ENCODE measurements around the gene DOK3. TPM values are rescaled to one million over a fixed set of nuclear protein-coding genes. Genes with fewer than 3 reads are reported as not detected.

The DOK3 gene
- total and polyA plus RNA-seq, 10 donors = 69.9 to 231 (median 142) TPM

DNA sequence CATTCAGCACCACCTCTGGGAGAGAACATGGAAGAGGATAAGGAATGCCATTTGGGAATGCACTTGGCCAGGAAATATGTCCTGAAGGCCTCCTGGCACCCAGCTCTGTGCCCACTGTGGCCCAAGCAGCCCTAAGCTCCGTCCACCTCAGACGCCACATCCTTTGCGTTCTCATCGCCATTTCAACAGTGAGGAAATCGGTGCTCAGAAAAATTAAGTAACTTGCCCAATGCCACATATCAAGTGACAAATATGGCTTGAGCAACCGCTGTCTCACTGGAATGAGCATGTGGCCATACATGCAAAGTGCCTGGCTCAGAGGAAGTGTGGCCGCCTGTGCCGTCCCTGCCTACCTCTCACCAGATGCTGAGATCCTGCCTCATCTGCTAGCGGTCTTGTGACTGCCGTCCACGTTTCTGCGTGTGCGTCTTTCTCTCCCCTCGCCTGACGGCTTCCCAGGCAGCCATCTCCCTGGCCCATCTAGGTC, 984 bp upstream of the DOK3 start:
- H3K27ac ChIP-seq = peak overlapping the region; percentile 74 to 99 (median 93)
- DNase-seq = peak; percentile 92
- WGBS, 5 donors = 40 to 65% (median 53%) methylated on average over 13 to 15 of the region's 15 CpGs
- peak overlapping the region in 5 of 8 donors; percentile 54 to 86 (median 57) for H3K4me3 ChIP-seq
- no peaks in the 10 kb centered on the region for H3K9me3 ChIP-seq
- no peaks in the 10 kb centered on the region for H3K27me3 ChIP-seq (replicated peaks in 1 of 7)
- peak; percentile 83 to 92 (median 89) for TF ChIP-seq POLR2AphosphoS5 (IDR thresholded peaks at IDR 0.05)
- TF ChIP-seq POLR2A (IDR thresholded peaks at IDR 0.05) = peak in 1 of 3 donors; percentile 32
- TF ChIP-seq, protein P1, sequence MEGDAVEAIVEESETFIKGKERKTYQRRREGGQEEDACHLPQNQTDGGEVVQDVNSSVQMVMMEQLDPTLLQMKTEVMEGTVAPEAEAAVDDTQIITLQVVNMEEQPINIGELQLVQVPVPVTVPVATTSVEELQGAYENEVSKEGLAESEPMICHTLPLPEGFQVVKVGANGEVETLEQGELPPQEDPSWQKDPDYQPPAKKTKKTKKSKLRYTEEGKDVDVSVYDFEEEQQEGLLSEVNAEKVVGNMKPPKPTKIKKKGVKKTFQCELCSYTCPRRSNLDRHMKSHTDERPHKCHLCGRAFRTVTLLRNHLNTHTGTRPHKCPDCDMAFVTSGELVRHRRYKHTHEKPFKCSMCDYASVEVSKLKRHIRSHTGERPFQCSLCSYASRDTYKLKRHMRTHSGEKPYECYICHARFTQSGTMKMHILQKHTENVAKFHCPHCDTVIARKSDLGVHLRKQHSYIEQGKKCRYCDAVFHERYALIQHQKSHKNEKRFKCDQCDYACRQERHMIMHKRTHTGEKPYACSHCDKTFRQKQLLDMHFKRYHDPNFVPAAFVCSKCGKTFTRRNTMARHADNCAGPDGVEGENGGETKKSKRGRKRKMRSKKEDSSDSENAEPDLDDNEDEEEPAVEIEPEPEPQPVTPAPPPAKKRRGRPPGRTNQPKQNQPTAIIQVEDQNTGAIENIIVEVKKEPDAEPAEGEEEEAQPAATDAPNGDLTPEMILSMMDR (IDR thresholded peaks at IDR 0.05 in 8 of 11, conservative IDR thresholded peaks at IDR 0.05 in 3 of 11) = peak in 1 of 11 experiments; percentile 11
- peaks cover 1 to 91% (median 56%) of the 10 kb centered on the region in 6 donors for H3K4me1 ChIP-seq
- peaks cover 0 to 84% (median 53%) of the 10 kb centered on the region in 6 donors for H3K36me3 ChIP-seq
- intact Hi-C loops (cut with DNase I; ENCODE audit: low total_unique reads) = no loop called here

DNA sequence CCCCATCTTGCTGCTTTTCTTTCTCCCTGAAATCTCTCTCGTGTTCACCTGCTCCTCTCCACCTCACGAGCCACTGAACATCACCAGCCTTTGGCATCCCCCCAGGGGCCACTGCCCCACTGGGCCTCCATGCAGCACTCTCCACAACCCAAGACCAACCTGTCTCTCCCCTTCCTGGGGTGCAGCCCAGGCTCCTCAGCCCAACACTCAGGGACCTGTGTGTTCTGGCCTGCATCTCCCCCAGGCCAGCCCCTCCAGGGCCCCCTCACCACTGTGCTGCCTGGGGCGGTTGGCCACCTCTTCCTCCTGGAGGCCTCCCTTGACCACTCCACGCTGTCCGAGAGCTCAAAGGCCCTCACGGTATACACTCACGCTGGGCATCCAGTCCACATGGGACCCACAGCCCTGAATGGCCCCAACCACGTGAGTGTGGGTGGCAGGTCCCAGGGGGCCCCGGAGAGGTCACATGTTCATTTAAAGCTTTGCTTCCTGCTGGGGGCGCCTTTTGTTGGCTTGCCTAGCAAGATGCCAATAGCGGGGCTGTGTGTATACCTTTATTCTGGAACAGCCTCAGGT, 453 bp upstream of the DOK3 start:
- intact Hi-C loops (cut with DNase I; ENCODE audit: low total_unique reads) = no loop called here
- Histone ChIP-seq H3K9me3 (no peaks in the 10 kb centered on the region), H3K27me3 (replicated peaks in 1 of 7) (no peaks in the 10 kb centered on the region), H3K36me3 (peaks cover 0 to 84% (median 52%) of the 10 kb centered on the region in 6 donors), H3K4me1 (peaks cover 0 to 91% (median 51%) of the 10 kb centered on the region in 6 donors), H3K27ac (peak overlapping the region; percentile 74 to 99 (median 93)), H3K4me3 (peak overlapping the region; percentile 4 to 86 (median 54))
- TF ChIP-seq POLR2AphosphoS5 (IDR thresholded peaks at IDR 0.05) = no peak
- TF ChIP-seq, protein P1 (IDR thresholded peaks at IDR 0.05 in 8 of 11, conservative IDR thresholded peaks at IDR 0.05 in 3 of 11) = no peak
- no peak for TF ChIP-seq POLR2A (IDR thresholded peaks at IDR 0.05)
- DNase-seq = peak; percentile 90
- 37 to 51% (median 40%) methylated on average over 11 of the region's 11 CpGs for WGBS, 5 donors

DNA sequence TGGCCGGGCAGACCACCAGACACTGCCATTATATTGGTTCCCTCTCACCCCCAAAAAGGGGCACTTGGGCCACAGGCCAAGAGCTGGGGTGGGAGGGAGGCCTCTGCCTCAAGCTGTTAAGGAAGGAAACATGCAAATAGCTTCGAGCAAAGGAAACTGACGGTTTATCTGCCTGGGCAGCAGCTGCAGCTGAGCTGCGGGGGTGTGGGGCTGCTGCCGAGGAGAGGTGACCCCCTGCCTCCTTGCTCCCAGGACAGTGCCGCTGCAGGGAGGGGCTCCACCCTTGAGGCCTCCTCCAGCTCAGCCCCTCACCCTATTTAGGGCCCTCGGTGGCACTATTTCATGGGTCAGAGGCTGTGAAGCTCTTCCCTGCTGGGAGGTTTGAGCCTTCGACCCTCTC, 789 bp downstream of the DOK3 start:
- TF ChIP-seq, protein P1 (IDR thresholded peaks at IDR 0.05 in 8 of 11, conservative IDR thresholded peaks at IDR 0.05 in 3 of 11) = no peak
- TF ChIP-seq POLR2AphosphoS5 (IDR thresholded peaks at IDR 0.05) = peak in 2 of 3 donors; percentile 76 to 87
- peak in 1 of 3 donors; percentile 63 for TF ChIP-seq POLR2A (IDR thresholded peaks at IDR 0.05)
- Histone ChIP-seq H3K4me1 (peaks cover 0 to 91% (median 45%) of the 10 kb centered on the region in 6 donors), H3K27me3 (replicated peaks in 1 of 7) (no peaks in the 10 kb centered on the region), H3K9me3 (no peaks in the 10 kb centered on the region), H3K36me3 (peaks cover 0 to 84% (median 52%) of the 10 kb centered on the region in 6 donors), H3K4me3 (peak overlapping the region; percentile 38 to 86 (median 54)), H3K27ac (peak overlapping the region; percentile 74 to 99 (median 93))
- 4 to 22% (median 12%) methylated on average over 3 to 8 of the region's 8 CpGs for WGBS, 5 donors
- DNase-seq = peak; percentile 87
- intact Hi-C loops (cut with DNase I; ENCODE audit: low total_unique reads) = no loop called here

DNA sequence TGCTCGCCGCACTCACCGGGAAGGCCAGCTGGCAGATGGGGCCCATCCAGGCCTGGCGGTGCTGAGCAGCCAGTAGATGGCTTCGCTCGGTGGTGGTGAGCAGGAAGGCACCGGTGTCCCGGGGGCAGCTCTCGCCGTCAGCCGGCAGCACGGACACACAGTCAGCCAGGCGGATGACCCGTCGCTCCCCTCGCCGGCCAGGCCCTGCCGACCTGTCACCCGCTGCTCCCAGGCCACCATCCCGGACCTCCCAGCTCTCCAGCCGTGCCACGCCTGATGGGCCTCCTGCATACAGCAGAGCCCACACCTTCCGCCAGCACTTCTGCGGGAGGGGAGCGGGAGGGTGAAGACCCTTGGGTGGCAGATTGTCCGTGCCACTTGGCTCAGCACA, 1.4 kb downstream of the DOK3 start:
- Histone ChIP-seq H3K9me3 (no peaks in the 10 kb centered on the region), H3K27ac (peak overlapping the region in 7 of 8 donors; percentile 85 to 99 (median 93)), H3K4me1 (peaks cover 0 to 94% (median 49%) of the 10 kb centered on the region in 6 donors), H3K4me3 (peak overlapping the region; percentile 38 to 86 (median 54)), H3K36me3 (peaks cover 0 to 84% (median 51%) of the 10 kb centered on the region in 6 donors), H3K27me3 (replicated peaks in 1 of 7) (no peaks in the 10 kb centered on the region)
- intact Hi-C loops (cut with DNase I; ENCODE audit: low total_unique reads) = no loop called here
- DNase-seq = peak; percentile 88
- 30 to 62% (median 39%) methylated on average over 4 to 26 of the region's 26 CpGs for whole genome bisulfite sequencing, 5 donors
- TF ChIP-seq POLR2AphosphoS5 (IDR thresholded peaks at IDR 0.05) (peak in 1 of 3 donors; percentile 17), POLR2A (IDR thresholded peaks at IDR 0.05) (no peak)
- TF ChIP-seq, protein P1 (IDR thresholded peaks at IDR 0.05 in 8 of 11, conservative IDR thresholded peaks at IDR 0.05 in 3 of 11) = peak in 1 of 11 experiments; percentile 2
